NK-92 (cell line): ENCODE data around the gene ESRRB.

Experiments
- DNase-seq: peaks from one replicate; lab custom pipeline; 2025; ENCODE audit not compliant: unreplicated experiment; lab: John Stamatoyannopoulos, UW

The ESRRB gene

DNA sequence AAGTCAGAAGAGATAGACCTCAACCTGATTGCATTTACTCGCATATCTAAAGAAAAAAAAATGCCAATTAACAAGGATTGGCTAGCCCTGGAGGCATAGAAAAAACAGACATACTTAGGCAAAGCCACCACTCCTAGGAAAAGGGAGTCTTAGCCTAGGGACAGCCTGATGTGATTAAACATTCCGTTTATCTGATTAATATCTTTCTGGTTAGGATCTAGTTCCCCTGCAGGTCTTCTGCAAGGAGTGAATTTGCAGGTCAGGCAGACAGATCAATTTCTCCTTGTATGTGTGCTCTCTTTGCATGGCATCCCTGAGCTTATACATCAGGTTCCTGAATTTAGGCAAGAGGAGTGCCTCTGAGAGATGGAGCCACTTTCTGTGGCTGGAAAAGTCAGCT is 70.5 kb downstream of the ESRRB start:
- DNase-seq: no peak

DNA sequence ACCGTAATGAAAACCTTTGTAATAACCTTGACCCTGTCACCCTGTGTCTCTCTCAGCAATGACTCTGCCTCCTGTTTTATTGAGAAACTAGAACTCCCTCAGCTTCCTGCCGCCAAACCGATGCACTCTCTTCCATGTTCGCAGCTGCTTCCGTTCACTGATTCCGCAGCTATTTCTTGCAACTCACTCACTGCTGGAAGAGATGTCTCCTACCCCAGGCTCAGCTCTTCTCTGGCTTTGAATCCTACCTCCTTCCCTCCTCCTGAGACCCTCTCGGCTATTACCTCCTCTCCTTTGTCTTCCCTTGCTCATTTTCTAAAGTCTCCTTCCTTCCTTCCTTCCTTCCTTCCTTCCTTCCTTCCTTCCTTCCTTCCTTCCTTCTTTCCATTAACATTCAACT is 71.0 kb downstream of the ESRRB start:
- DNase-seq: no peak

DNA sequence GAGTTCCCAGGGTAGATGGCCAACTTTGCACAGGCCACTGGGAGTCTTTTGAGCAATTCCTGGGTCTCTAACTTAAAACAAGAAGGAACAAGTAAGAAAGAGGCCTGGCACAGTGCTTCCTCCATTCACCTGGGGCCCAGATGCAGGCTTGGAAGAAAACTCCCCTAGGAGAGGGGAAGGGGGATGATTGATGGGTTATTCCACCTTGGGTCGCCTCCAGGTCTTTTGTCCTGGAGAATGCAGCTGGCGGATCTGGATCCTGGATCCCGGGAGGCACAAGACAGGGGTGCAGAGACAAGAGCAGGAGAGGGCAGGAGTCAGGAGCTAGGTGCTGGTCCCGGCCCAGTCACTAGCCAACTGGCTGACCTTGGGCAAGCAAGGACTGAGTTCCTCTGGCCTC is 74.5 kb downstream of the ESRRB start:
- DNase-seq: no peak

DNA sequence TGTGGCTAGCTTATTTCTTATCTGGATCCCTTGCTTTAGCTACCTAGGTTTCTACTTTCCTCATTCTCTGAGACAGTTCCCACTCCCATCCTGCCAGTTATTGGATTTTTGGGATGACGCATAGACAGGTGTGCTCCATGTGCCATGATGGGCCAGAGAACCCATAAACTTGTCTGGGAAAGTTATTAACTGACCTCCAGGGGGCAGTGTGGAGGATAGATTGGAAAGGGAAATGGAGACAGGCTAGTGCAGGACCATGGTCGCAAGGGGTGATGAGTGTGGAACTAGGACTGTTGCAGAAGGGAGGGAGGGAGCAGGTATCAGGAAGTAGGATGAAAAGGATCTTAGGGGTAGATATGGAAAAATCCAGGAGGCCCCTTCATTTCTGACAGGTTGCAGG is 80.3 kb downstream of the ESRRB start:
- DNase-seq: no peak

DNA sequence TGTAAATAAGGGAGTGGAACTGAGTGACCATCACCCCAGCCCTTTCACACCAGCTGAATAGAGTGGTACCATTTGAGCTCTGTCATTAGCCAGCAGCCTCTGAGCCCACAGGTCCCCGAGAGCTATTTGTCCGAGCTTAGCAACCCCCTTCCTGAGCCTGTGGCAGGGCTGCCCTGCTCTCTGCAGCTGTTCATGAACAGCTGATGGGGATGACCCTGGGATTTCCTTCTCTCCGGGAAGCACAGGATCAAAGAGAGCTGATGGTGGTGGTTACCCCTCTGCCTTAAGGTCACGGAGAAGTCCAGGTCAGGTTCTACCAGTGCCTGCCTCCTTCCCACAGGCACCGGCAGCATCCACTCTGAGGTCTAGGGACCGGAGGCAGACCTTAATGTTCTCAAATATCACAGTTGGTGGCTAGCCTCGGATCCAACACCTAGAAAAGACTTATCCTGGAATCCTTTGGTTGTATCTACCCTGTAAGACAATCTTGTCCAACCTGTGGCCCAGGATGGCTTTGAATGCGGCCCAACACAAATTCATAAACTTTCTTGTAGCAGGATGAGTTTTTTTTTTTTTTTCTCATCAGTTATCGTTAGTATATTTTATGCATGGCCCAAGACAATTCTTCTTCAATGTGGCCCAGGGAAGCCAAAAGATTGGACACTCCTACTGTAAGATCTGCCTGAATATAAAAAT is 81.1 kb downstream of the ESRRB start:
- no peak for DNase-seq

DNA sequence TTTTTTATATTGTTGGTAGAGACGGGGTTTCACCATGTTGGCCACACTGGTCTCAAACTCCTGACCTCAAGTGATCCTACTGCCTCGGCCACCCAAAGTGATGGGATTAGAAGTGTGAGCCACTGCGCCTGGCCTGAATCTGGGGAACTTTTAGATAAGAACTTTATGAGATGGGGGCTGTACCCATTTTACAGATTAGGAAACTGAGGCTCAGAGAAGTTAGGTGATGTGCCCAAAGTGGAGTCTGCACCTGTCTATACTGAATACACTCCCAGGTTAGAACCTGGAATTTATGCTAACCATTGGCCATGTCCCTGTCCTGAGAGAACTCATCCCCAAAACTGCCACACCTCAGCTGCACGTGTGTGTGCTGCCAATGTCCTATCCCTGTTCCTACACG is 81.9 kb downstream of the ESRRB start:
- DNase-seq: no peak

DNA sequence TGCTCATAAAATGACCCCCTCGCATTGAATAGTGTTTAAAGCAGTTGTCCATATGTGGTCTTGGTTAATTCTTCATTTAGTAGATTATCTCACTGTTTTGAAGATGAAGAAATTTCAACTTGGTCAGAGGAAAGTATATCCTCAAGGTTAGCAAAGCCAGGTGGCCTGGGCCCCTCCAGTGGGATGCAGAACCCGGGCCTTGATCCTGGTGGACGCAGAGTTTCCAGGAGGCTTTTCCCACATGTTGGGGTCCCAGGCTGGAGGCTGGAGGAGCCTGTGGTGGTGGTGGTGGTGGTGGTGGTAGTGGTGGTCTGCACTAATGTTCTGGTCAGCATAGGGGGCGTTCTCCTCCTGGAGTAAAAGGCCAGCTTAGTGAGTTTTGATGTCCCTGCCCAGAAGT is 85.9 kb downstream of the ESRRB start:
- no peak for DNase-seq

DNA sequence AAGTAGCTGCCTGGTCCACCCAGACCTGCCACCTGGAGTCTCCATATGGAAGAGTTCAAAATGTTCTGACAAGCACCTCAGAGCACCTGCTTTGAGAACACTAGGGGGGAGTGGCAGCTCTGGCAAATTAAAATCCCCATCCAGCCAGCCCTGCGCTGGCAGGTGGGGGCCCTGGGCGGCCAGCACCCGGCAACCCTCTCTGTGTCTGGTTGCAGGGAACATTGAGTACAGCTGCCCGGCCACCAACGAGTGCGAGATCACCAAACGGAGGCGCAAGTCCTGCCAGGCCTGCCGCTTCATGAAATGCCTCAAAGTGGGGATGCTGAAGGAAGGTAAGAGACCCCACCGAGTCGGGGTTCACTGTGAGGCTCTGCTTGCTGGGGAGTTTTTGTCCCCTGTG is 86.4 kb downstream of the ESRRB start:
- DNase-seq: no peak

DNA sequence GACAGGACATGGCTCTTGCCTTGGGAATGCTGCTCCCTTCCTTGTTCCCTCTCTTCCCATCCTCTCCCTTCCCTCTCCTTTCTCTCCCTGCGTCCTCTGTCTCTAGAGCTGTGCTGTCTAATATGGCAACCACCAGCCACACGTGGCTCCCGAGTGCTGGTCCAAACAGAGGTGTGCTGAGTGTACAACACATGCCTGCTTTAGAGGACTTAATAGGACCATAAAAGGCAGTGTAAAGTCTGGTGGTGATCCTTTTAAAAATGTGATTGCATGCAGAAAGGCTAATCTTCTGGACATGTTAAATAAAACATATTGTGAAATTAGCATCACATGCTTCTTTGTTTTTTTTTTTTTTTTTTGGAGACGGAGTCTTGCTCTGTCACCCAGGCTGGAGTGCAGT is 87.2 kb downstream of the ESRRB start:
- DNase-seq: no peak

DNA sequence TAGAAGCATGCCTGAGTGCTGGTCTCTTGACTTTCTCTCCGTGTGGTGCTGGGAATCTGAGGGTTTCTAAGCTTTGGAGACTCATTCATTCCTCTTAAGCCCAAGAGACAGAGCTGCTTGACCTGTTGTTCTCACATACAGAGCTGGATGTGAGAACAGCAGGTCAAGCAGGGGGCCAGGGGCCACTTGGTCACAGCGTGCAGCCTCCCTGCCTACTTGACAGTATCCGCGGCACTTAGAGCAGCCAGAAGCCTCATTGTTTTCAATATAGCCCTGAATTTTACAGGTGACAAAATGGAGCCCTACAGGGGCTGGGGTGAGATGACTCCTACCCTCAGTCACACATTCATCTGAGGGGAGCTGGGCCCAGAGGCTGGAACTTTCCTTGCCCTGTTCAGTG is 88.9 kb downstream of the ESRRB start:
- no peak for DNase-seq

DNA sequence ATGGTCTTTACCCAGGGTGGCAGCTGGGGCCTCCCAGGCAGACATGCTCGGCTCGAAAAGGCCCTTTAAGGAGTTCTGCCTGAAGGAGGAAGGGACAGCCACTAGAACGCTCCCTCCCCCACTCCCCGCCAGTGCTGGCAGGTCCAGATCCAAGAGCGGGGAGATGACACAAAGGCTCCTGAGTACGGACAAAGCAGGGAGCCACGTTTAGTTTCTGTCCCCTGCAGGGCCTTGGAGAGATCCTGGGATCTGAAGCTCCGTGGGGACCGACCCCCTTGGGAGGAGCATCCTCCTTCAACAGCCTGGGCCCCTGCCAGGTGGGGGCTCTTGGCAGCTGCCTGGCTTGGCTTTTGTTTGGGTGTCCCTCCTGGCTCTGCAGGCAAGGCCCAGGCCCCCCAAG is 89.7 kb downstream of the ESRRB start:
- no peak for DNase-seq

DNA sequence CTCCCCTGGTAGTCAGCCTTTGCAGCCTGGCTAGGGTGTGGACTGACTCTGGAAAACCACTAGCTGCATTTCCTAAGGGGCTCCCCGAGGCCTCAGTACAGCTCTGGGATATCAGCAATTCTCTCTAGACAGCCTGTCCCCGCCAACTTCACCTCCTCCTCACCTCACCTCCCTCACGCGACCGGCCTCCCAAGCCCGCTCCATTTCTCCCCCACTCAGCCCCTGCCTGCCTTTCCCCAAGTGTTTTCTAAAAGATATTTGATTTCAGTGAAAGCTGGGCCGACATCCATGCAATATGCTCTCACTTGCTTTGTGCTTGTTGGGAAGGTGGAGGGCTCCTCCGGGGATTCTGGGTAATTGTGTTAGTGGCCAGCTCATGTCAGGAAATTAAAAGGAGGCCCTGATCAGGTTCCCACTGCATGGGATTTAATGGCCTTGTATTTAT is 91.8 kb downstream of the ESRRB start:
- DNase-seq: no peak

DNA sequence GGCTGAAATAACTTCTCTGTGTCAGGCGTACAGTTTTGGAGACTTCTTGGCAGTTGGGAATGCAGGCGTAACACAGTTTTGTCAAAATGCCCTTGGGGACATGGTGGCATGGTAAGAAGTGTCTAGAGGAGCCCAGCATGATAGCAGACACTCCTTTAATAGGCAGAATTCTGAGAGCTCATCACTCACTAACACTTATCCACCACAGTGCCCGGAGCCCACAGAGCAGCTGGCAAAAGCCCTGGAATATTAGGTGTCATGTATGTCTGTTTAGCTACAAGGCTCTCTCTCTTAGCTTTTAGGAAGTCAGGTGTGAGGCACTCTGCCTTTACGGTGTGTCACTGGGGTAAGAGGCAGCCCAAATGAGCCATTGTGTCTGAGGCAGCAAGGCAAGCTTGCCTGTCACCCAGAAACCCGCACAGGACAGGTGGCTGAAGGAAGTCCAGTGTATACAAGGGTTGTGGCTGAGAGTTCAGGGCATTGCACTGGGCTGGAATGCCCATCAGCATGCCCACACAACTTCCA is 96.3 kb downstream of the ESRRB start:
- no peak for DNase-seq

DNA sequence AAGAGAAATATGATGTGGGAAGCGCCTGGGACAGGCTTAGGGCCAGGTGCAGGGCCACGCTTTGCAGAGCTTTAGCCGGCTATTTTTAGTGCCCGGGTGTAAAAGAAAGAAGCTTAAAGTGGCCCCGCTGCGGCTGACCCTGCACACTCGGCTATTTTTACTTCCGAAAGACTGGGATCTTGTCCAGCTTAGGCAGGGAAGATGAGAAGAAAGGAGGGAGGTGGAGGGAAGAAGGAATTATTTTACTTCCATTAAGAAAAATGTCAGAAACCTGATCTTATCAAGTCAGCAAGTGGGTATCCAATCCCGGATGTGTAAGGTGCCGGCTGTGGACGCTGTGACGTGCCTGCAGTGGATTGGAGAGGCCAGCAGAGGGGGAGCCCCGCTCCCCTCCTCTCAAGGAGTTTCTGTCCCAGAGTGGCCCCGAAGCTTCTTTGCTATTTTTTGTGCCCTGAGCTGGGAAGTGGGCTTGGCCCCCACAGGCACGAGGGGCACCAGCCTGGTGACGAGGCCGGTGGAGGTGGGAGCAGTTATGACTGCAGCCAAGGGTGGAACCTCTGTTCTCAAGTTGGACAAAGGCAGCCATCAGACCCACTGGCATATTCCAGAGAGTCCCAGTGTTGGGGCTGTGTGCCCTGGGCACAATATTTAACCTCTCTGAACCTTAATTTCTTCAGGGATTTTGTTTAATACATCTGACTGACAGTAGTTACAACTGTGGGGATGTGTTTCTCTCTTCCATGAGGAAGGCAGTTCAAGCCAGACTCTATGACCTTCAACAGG is 97.7 kb downstream of the ESRRB start:
- DNase-seq: no peak

DNA sequence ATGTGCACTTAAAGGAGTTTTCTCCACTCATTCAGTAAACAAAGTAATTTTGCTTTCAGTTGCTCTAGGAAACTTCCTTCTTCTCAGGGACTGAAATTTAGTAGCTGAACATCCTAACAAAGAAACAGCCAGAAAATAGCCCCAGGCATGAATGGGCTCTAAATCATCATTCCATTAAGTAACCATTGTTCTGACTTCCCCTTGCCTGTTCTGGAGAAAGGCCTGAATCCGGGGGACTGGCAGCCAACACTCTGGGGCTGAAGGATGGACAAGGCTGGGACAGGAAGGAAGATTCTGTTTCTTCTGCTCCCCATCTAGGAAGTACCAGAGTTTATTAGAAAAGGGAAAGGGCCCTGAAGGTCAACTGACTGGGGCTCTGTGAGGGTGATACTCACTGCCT is 104.5 kb downstream of the ESRRB start:
- DNase-seq: no peak

DNA sequence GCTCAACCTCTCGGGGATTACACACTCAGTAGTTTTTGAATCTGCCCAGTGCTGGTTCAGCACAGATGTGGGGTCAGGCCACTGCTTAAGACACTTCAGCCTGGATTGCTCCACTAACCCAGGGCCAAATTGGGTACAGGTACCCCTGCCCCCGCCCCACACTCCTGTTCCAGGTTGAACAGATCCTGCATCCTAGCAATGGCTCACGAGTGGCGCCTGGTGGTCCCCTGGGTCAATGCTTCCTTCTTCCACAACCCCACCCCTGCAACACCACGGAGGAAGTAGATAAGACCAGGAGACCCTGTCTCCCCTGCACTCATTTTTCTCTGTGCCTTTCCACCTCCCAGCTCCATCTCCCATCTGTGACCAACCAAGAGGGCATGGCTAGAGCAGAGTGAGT is 108.4 kb downstream of the ESRRB start:
- DNase-seq: no peak

DNA sequence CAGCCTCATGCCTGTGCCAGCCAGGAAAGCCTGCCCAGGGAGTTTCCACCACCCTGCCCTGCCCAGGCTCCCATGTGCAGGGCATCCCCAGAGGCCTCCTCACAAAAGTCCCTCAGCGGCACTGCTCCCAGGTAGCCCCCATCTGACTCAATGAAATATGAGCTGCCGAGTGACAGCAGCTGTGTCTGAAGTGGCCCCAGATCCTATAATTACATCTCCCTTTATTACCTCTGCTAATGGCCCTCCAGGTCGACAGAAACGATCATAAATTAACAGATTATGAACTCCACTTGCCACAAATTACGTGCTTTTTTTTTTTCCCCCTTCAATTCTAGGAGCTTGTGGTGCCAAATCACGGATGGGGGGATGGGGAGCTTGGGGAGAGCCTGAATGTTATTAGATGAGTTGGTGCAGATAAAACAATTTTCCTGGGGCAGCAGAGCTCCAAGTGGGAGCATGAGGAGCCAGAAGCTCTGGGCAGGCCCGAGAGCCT is 110.4 kb downstream of the ESRRB start:
- no peak for DNase-seq

DNA sequence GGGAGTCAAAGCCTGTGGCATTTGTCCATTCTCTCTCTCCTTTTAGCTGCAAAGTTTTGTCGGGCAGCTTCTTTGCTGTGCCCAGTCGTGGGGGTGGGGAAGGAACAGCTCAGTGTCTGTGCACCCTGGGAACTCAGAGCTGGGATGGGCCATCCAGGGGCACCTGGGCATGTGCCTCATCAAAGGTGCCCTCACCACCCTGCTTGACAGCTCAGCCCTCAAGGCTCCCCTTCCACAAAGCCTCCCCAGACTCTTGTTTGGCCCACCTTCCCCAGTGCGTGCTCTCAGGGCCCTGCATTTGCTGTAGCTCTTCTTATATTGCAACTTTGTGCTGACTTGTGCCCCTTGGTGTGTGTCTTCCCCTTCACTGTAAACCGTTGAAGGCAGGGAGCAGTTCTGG is 112.6 kb downstream of the ESRRB start:
- DNase-seq: no peak

DNA sequence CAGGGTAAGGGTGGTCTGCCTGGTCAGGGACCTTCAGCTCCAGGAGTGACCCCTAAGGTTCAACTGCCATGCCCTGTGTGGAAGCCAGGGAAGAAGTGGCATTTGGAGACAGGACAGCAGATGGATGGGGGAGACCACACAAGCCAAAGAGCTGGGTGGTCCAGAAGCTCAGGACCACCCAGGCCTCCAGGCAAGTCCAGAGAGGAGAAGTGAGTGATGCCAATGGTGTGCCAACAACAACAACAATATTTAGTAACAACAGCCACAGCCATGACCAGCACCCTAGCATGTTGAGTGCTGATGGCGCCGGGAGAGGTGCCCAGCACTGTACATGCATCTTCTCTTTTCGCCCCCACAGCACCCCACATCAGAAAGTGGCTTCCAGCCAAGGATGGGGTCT is 113.7 kb downstream of the ESRRB start:
- no peak for DNase-seq

DNA sequence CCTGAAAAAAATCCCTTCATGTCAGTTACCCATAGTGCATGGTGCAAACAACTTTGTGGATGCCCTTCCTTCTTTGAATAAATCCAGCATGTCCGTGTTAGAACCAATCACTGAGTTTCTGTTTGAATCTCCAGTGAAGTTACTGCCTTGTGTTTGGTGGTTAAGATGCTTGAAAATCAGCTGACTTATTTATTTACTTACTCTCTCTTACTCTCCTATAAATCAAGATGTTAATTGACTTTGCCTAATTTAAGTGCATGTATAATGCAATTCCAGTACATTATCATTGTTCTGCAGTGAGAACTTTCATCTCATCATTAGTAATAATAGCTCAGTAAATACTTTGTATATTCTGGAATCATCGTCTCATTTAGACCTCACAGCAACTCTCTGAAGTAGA is 114.2 kb downstream of the ESRRB start:
- no peak for DNase-seq

DNA sequence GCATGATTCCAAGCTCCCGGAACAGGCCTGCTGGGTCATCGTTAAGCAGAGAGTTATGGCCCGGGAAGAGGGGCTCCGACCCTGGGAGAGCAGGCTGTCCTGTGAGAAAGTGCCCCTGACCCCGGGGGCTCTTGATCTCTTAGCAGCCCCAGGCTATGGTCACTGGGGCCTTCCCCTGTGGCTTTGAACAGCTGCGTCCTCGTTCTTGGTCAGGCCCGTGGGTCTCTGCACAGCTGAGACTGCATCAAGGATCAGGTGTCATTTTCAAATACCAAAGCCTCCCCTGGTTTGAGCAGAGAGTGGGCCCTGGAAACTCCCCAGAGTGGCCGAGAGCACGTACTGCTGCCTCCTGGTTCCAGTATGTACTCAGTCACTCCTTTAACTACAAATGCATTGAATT is 114.8 kb downstream of the ESRRB start:
- no peak for DNase-seq

DNA sequence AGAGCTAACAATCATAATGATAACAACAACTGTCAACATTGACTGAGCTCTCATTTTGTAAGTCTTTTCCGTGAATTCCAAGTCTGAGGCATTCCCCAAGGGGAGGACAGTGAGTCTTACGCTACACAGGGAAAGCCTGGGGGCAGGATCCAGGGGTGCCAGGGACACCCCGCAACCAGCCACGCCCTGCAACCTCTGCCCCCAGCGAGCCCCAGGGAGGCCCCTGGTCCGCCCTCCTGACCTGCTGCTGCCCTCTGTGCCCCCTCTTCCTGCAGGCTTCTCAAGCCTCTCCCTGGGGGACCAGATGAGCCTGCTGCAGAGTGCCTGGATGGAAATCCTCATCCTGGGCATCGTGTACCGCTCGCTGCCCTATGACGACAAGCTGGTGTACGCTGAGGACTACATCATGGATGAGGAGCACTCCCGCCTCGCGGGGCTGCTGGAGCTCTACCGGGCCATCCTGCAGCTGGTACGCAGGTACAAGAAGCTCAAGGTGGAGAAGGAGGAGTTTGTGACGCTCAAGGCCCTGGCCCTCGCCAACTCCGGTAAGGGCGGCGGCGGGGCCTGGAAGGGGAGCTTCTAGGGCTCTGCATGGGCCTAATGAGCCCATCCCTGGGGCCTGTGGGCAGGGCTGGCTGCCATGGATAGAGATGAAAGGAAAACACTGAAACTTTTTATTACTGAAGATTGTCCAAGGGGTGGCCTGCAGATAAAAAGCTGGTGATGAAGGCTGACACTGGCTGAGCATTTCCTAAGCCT is 115.4 kb downstream of the ESRRB start:
- no peak for DNase-seq
